SU-DHL-6 (cell line): ENCODE measurements around the gene USP13.

Experiments used
- H2AFZ ChIP-seq: fragments of 200-600 bp; sonication (generic); 2 replicates; pipeline ENCODE4 v1.6.1; 2014; ENCODE audit warnings: low read depth, mild to moderate bottlenecking, moderate library complexity, mixed read lengths, antibody characterized with exemption, low read length; ENCODE audit not compliant: severe bottlenecking
- H3F3A ChIP-seq: fragments of 200-600 bp; shearing (Covaris generic); 2 replicates; pipeline ENCODE4 v1.6.0; 2016; ENCODE audit warnings: antibody characterized with exemption, mild to moderate bottlenecking; ENCODE audit not compliant: insufficient read depth
- H3K27ac ChIP-seq: fragments of 200-600 bp; sonication (generic); 2 replicates; pipeline ENCODE4 v1.5.1; 2016; ENCODE audit warnings: low read depth, mild to moderate bottlenecking, low read length, moderate library complexity, mixed read lengths
- H3K27me3 ChIP-seq: fragments of 200-600 bp; sonication (generic), shearing (Covaris generic); 2 replicates; pipeline ENCODE4 v1.6.0; 2014; ENCODE audit warnings: mild to moderate bottlenecking, low read length
- H3K36me3 ChIP-seq: fragments of 200-600 bp; sonication (generic); 2 replicates; pipeline ENCODE4 v1.6.1; 2014; ENCODE audit warnings: mild to moderate bottlenecking, low read length, mixed read lengths
- H3K4me2 ChIP-seq: fragments of 300-600, 200-600 bp; shearing (Covaris generic), sonication (generic); 2 replicates; pipeline ENCODE4 v1.6.0; 2014; ENCODE audit warnings: low read length, low read depth, mild to moderate bottlenecking; ENCODE audit not compliant: poor library complexity, severe bottlenecking
- H3K4me3 ChIP-seq: fragments of 200-600 bp; sonication (generic); 2 replicates; pipeline ENCODE4 v1.5.1; 2014; ENCODE audit warnings: antibody characterized with exemption, low read length, mild to moderate bottlenecking, mixed read lengths; ENCODE audit not compliant: insufficient read depth, poor library complexity, severe bottlenecking
- H3K79me2 ChIP-seq: fragments of 200-600 bp; sonication (generic); 2 replicates; pipeline ENCODE4 v1.6.1; 2014; ENCODE audit warnings: mild to moderate bottlenecking, low read length, moderate library complexity; ENCODE audit not compliant: insufficient read depth
- H3K9ac ChIP-seq: fragments of 200-600 bp; sonication (generic); 2 replicates; pipeline ENCODE4 v1.7.0; 2014; ENCODE audit warnings: mild to moderate bottlenecking, low read length
- H3K9me2 ChIP-seq: fragments of 200-600 bp; sonication (generic); replicated peaks from 2 replicates; pipeline ENCODE4 v1.6.1; 2014; ENCODE audit warnings: low read length; ENCODE audit not compliant: insufficient read depth
- H3K9me3 ChIP-seq: fragments of 200-600 bp; sonication (generic); 2 replicates; pipeline ENCODE4 v1.6.1; 2014; ENCODE audit warnings: low read length, mixed read lengths; ENCODE audit not compliant: insufficient read depth
- H4K20me1 ChIP-seq: fragments of 200-600 bp; sonication (generic); 2 replicates; pipeline ENCODE4 v1.6.1; 2014; ENCODE audit warnings: low read depth, mild to moderate bottlenecking, antibody characterized with exemption, low read length, moderate library complexity, mixed read lengths
- CTCF ChIP-seq: fragments of 200-600 bp; sonication (generic); IDR thresholded peaks from one replicate; pipeline ENCODE4 v1.5.1; 2017; ENCODE audit warnings: antibody characterized with exemption, mild to moderate bottlenecking, low read length, moderate library complexity; ENCODE audit not compliant: insufficient read depth, poor library complexity, severe bottlenecking
- EZH2phosphoT487 ChIP-seq: fragments of 200-600 bp; sonication (generic), shearing (Covaris generic); conservative IDR thresholded peaks from 2 replicates; pipeline ENCODE4 v1.6.1; 2018; ENCODE audit warnings: mild to moderate bottlenecking, antibody characterized with exemption, low read length, moderate library complexity, mixed read lengths

Gene USP13

DNA sequence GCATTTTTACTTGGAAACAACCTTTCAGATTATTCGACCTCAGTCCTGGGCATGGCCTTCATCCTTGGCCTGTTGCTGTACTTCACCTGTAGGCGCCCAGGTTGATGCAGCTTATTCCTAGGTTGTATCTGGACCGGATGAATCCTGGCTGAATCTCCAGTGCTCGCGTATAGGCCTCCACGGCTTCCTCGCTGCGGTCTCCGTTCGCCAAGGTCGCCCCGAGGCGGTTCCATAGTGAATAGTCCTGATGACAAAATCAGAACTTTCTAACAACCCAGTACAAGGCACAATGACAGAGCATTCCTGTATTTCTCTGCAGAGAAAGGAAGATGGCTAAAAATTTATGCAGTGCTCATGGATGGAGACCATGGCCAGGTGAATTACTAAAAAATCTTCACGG is 154.7 kb downstream of the USP13 start:
- H3K9me2 ChIP-seq: no peaks in the 10 kb centered on the region
- H3K79me2 ChIP-seq: no peaks in the 10 kb centered on the region
- H3K4me3 ChIP-seq: no peak overlapping the region
- H3K27ac ChIP-seq: no peak overlapping the region
- H4K20me1 ChIP-seq: no peaks in the 10 kb centered on the region
- H3K9ac ChIP-seq: no peak overlapping the region
- no peak overlapping the region for H2AFZ ChIP-seq
- TF ChIP-seq EZH2phosphoT487 (no peak), CTCF (no peak)
- no peak overlapping the region for H3K4me2 ChIP-seq
- no peaks in the 10 kb centered on the region for H3K9me3 ChIP-seq
- no peaks in the 10 kb centered on the region for H3F3A ChIP-seq
- no peaks in the 10 kb centered on the region for H3K36me3 ChIP-seq
- no peaks in the 10 kb centered on the region for H3K27me3 ChIP-seq

- Histone ChIP-seq H3K4me2 (no peak overlapping the region), H3K79me2 (no peaks in the 10 kb centered on the region), H3K27ac (no peak overlapping the region), H2AFZ (no peak overlapping the region), H3K9me2 (no peaks in the 10 kb centered on the region), H4K20me1 (no peaks in the 10 kb centered on the region), H3K4me3 (no peak overlapping the region), H3K9ac (no peak overlapping the region), H3K36me3 (no peaks in the 10 kb centered on the region), H3K9me3 (no peaks in the 10 kb centered on the region), H3K27me3 (no peaks in the 10 kb centered on the region), H3F3A (no peaks in the 10 kb centered on the region)
- no peak for TF ChIP-seq CTCF
- no peak for TF ChIP-seq EZH2phosphoT487
Observed at GRCh38 chr3:179809639-179810038, 156.8 kb downstream of the USP13 start.

- Histone ChIP-seq H4K20me1 (no peaks in the 10 kb centered on the region), H3K9me3 (no peaks in the 10 kb centered on the region), H3F3A (no peaks in the 10 kb centered on the region), H3K9ac (no peak overlapping the region), H3K27ac (no peak overlapping the region), H3K4me2 (peak overlapping the region; percentile 11), H3K36me3 (no peaks in the 10 kb centered on the region), H2AFZ (peak overlapping the region; percentile 98), H3K79me2 (no peaks in the 10 kb centered on the region), H3K4me3 (no peak overlapping the region), H3K9me2 (no peaks in the 10 kb centered on the region), H3K27me3 (no peaks in the 10 kb centered on the region)
- TF ChIP-seq CTCF (peak; percentile 48), EZH2phosphoT487 (no peak)
Observed at GRCh38 chr3:179811321-179812095, 158.7 kb downstream of the USP13 start.
